Esophagus muscularis mucosa (tissue), 4 donors: Measurements from ENCODE around the gene NT5DC3. TPM values are rescaled to one million over a fixed set of nuclear protein-coding genes. Genes with fewer than 3 reads are reported as not detected.

Source experiments
- DNase-seq: peaks from one replicate; pipeline ENCODE4 v3.0.0-alpha.2; 2017; ENCODE audit errors: extremely low spot score
- H3K27ac ChIP-seq, 4 donors: fragments of 200-600 bp; sonication (generic); replicated peaks in 1 of 4; 1 replicate in 3 of 4; 2 replicates in 1 of 4; pipeline ENCODE4 v1.5.1; 2016 to 2019; ENCODE audit warnings: mild to moderate bottlenecking in 1 of 4
- H3K27me3 ChIP-seq, 4 donors: fragments of 200-600 bp; sonication (generic); one replicate each; pipeline versions ENCODE4 v1.5.1 to v1.6.0; 2016 to 2019
- H3K36me3 ChIP-seq, 4 donors: fragments of 200-600 bp; sonication (generic); one replicate each; pipeline ENCODE4 v1.5.1; 2016 to 2019
- H3K4me1 ChIP-seq, 4 donors: fragments of 200-600 bp; sonication (generic); one replicate each; pipeline ENCODE4 v1.5.1; 2016 to 2019
- H3K4me3 ChIP-seq, 4 donors: fragments of 200-600 bp; sonication (generic); 1 replicate in 2 of 4; 2 replicates in 2 of 4; pipeline ENCODE4 v1.5.1; 2016 to 2019; ENCODE audit warnings: mild to moderate bottlenecking in 4 of 4, moderate library complexity in 1 of 4
- H3K9me3 ChIP-seq, 4 donors: fragments of 200-600 bp; sonication (generic); 1 replicate in 3 of 4; 2 replicates in 1 of 4; pipeline ENCODE4 v1.5.1; 2016 to 2019
- EP300 ChIP-seq: sonication (generic); formaldehyde crosslinking; IDR thresholded peaks from one replicate; pipeline ENCODE4 v1.6.1; 2017; ENCODE audit warnings: antibody characterized with exemption
- POLR2A ChIP-seq: fragments of 450-650 bp; IDR thresholded peaks from one replicate; pipeline ENCODE4 v1.6.1; 2017; ENCODE audit warnings: antibody characterized with exemption, moderate library complexity, mild to moderate bottlenecking, low read depth
- POLR2AphosphoS5 ChIP-seq, 2 donors: sonication (generic); formaldehyde crosslinking; IDR thresholded peaks; one replicate each; pipeline ENCODE4 v1.6.1; 2017; ENCODE audit warnings: antibody characterized with exemption in 2 of 2
- WGBS: methylation state at CpG from one replicate; pipeline ENCODE4 v1.1.5; 2018; 5-methylcytosine and 5-hydroxymethylcytosine counted together
- intact Hi-C: fragments of 100-400 bp; cut with DNase I; formaldehyde crosslinking; loops from one replicate; pipeline ENCODE4 v1.15.1; 2023
- total RNA-seq, 4 donors: library from RNA; depleted of rRNA; stranded (reverse); fragments of >200 nt; gene quantifications; one replicate each; pipeline versions ENCODE4 v1.1.0 to v1.2.1, GENCODE V29; 2016
- TF ChIP-seq, protein P1 (sequence below), 3 experiments: fragments of 200-600 bp in 2 of 3; fragments of 450-650 bp in 1 of 3; sonication (generic) in 2 of 3; IDR thresholded peaks; one replicate each; pipeline ENCODE4 v1.5.1; 2017 to 2019; ENCODE audit warnings: antibody characterized with exemption in 3 of 3, mild to moderate bottlenecking in 2 of 3, moderate library complexity in 1 of 3

Gene NT5DC3
- total RNA-seq, 4 donors from 2014 or later = 169 to 275 (median 195) TPM

- TF ChIP-seq POLR2A = no peak
- TF ChIP-seq, protein P1, sequence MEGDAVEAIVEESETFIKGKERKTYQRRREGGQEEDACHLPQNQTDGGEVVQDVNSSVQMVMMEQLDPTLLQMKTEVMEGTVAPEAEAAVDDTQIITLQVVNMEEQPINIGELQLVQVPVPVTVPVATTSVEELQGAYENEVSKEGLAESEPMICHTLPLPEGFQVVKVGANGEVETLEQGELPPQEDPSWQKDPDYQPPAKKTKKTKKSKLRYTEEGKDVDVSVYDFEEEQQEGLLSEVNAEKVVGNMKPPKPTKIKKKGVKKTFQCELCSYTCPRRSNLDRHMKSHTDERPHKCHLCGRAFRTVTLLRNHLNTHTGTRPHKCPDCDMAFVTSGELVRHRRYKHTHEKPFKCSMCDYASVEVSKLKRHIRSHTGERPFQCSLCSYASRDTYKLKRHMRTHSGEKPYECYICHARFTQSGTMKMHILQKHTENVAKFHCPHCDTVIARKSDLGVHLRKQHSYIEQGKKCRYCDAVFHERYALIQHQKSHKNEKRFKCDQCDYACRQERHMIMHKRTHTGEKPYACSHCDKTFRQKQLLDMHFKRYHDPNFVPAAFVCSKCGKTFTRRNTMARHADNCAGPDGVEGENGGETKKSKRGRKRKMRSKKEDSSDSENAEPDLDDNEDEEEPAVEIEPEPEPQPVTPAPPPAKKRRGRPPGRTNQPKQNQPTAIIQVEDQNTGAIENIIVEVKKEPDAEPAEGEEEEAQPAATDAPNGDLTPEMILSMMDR (IDR thresholded peaks at IDR 0.05) = no peak
- TF ChIP-seq EP300 = no peak
- no peak for TF ChIP-seq POLR2AphosphoS5 (IDR thresholded peaks at IDR 0.05)
- H3K27ac ChIP-seq = peak overlapping the region in 1 of 4 donors; percentile 47
- 87% methylated on average over 6 of the region's 6 CpGs for WGBS
These were observed 32.7 kb downstream of the NT5DC3 start for GRCh38 chr12:103808239-103808880.

GRCh38 chr12:103807561-103808238 lies 33.3 kb downstream of the NT5DC3 start:
- 91% methylated on average over 9 of the region's 9 CpGs for WGBS
- H3K4me1 ChIP-seq = peaks cover 0 to 95% (median 78%) of the 10 kb centered on the region in 4 donors
- H3K36me3 ChIP-seq = peaks cover 0 to 81% (median 42%) of the 10 kb centered on the region in 4 donors

More at GRCh38 chr12:103808239-103808880, 32.7 kb downstream of the NT5DC3 start:
- intact Hi-C loops = no loop called here
- Histone ChIP-seq H3K4me3 (no peak overlapping the region), H3K27me3 (no peaks in the 10 kb centered on the region), H3K36me3 (peaks cover 0 to 87% (median 49%) of the 10 kb centered on the region in 4 donors), H3K9me3 (no peaks in the 10 kb centered on the region), H3K4me1 (peaks cover 0 to 95% (median 75%) of the 10 kb centered on the region in 4 donors)
- no peak for DNase-seq

DNA sequence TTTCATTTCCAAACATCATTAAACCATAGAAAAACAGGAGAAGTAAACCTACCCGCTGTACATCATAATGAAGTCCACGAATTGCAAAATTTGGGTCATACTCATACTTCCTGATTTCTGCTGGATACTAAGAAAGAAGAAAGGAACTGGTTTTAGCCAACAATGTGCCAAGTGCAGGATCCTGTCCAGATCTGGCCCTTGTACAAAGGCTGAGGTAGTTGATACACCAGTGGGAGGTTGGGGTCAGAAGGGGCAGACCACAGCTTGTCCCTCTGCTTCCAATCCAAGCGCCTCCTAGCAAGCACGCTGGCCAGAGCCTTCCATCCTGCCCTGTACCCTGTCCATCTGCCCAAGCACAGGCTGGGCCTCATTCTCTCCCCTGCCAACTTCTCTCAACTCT lies 34.2 kb downstream of the NT5DC3 start:
- Histone ChIP-seq H3K27me3 (no peaks in the 10 kb centered on the region), H3K9me3 (no peaks in the 10 kb centered on the region), H3K36me3 (peaks cover 0 to 77% (median 40%) of the 10 kb centered on the region in 4 donors), H3K4me3 (no peak overlapping the region), H3K27ac (peak overlapping the region; percentile 20 to 50 (median 48)), H3K4me1 (peaks cover 0 to 100% (median 87%) of the 10 kb centered on the region in 4 donors)
- intact Hi-C loops = no loop called here
- no peak for DNase-seq
- TF ChIP-seq, protein P1 (IDR thresholded peaks at IDR 0.05) = no peak
- no peak for TF ChIP-seq EP300
- no peak for TF ChIP-seq POLR2A
- no peak for TF ChIP-seq POLR2AphosphoS5 (IDR thresholded peaks at IDR 0.05)
- 70% methylated on average over 4 of the region's 4 CpGs for WGBS

More at GRCh38 chr12:103807561-103808238, 33.3 kb downstream of the NT5DC3 start:
- no peak for TF ChIP-seq EP300
- TF ChIP-seq POLR2AphosphoS5 (IDR thresholded peaks at IDR 0.05) = no peak
- TF ChIP-seq, protein P1 (IDR thresholded peaks at IDR 0.05) = no peak
- no peak for TF ChIP-seq POLR2A
- H3K27ac ChIP-seq = peak overlapping the region in 2 of 4 donors; percentile 47 to 50
- H3K9me3 ChIP-seq = no peaks in the 10 kb centered on the region
- no peak overlapping the region for H3K4me3 ChIP-seq
- no peak for DNase-seq
- intact Hi-C loops = no loop called here
- H3K27me3 ChIP-seq = no peaks in the 10 kb centered on the region

DNA sequence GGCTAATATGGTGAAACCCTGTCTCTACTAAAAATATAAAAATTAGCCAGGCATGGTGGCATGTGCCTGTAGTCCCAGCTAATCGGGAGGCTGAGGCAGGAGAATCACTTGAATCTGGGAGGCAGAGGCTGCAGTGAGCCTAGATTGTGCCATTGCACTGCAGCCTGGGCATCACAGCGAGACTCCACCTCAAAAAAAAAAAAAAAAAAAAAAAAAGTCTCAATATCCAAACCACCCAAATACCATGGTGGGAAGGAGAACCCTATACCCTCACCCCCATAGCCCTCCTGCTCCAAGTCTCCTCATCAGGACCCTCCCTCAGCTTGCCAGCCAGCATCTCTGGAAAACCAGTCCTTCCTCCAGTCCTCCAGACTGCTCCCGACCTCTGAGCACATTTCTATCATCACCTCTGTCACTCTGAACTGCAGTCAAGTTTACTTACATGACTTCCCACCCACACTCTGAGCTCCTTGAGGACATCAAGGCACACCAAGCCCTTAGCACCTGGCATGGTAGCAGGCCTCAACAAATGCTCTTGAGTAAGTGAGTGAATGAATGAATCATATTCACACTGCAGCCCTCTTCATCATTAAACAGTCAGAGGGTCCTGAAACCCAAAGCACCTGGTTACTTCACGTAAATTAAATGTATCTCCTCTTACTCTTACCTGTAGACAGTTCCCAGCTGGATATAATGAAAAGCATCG lies 35.2 kb downstream of the NT5DC3 start:
- peak overlapping the region; percentile 55 to 78 (median 67) for H3K27ac ChIP-seq

More for the DNA sequence above, 35.2 kb downstream of the NT5DC3 start:
- TF ChIP-seq POLR2AphosphoS5 (IDR thresholded peaks at IDR 0.05) (no peak), EP300 (no peak), POLR2A (no peak)
- TF ChIP-seq, protein P1 (IDR thresholded peaks at IDR 0.05) = no peak
- H3K36me3 ChIP-seq = peaks cover 0 to 71% (median 32%) of the 10 kb centered on the region in 4 donors
- H3K9me3 ChIP-seq = no peaks in the 10 kb centered on the region
- intact Hi-C loops = no loop called here
- WGBS = 83% methylated on average over 5 of the region's 5 CpGs
- H3K27me3 ChIP-seq = no peaks in the 10 kb centered on the region
- no peak for DNase-seq
- no peak overlapping the region for H3K4me3 ChIP-seq
- H3K4me1 ChIP-seq = peaks cover 3 to 100% (median 94%) of the 10 kb centered on the region in 4 donors
